ENCODE measurements around the gene PRKCE.

DNA sequence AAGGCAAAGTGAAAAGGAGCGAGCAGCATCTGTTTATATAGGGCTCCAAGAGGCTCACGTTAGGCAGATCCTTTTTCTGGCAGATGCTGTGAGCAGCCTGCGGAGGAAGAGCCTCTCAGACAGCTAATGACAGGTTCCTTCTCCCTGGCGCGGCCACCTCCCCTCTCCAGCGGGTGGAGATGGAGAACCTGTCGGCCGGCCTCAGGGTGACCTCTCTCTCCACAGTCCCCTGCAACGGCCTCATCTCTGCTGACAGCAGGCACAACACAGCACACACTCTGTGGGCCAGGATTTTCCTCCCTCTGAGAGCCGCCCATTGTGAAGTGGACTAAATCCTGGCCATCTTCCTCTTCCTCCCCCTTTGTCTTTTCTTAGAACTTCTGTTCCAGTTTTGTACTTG is 119.8 kb downstream of the PRKCE start:
- TF ChIP-seq SP1 (IDR thresholded peaks at IDR 0.05; ENCODE audit: low read depth) (no peak), POLR2A (IDR thresholded peaks at IDR 0.05; ENCODE audit: borderline replicate concordance, extremely low read depth, insufficient read depth, insufficient read length) (no peak), EZH2 (IDR thresholded peaks at IDR 0.05) (no peak), POLR2AphosphoS5 (IDR thresholded peaks at IDR 0.05; ENCODE audit: low read depth, low read length) (no peak), ZNF274 (IDR thresholded peaks at IDR 0.05; ENCODE audit: low read depth, low read length) (no peak), RAD21 (IDR thresholded peaks at IDR 0.05; ENCODE audit: low read depth) (no peak), YY1 (IDR thresholded peaks at IDR 0.05; ENCODE audit: extremely low read depth, insufficient replicate concordance, low read depth, low read length) (no peak), CEBPB (IDR thresholded peaks at IDR 0.05; ENCODE audit: low read depth) (no peak), SRF (IDR thresholded peaks at IDR 0.05; ENCODE audit: low read depth) (no peak), EZH2phosphoT487 (IDR thresholded peaks at IDR 0.05; ENCODE audit: borderline replicate concordance) (no peak)
- TF ChIP-seq, protein P1, sequence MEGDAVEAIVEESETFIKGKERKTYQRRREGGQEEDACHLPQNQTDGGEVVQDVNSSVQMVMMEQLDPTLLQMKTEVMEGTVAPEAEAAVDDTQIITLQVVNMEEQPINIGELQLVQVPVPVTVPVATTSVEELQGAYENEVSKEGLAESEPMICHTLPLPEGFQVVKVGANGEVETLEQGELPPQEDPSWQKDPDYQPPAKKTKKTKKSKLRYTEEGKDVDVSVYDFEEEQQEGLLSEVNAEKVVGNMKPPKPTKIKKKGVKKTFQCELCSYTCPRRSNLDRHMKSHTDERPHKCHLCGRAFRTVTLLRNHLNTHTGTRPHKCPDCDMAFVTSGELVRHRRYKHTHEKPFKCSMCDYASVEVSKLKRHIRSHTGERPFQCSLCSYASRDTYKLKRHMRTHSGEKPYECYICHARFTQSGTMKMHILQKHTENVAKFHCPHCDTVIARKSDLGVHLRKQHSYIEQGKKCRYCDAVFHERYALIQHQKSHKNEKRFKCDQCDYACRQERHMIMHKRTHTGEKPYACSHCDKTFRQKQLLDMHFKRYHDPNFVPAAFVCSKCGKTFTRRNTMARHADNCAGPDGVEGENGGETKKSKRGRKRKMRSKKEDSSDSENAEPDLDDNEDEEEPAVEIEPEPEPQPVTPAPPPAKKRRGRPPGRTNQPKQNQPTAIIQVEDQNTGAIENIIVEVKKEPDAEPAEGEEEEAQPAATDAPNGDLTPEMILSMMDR (IDR thresholded peaks at IDR 0.05 in 2 of 3, conservative IDR thresholded peaks at IDR 0.05 in 1 of 3; ENCODE audit: borderline replicate concordance in 1 of 3, insufficient read depth in 1 of 3, low read depth in 2 of 3, low read length in 2 of 3) = no peak
